ENCODE measurements around the gene PMEPA1. TPM values are rescaled to one million over a fixed set of nuclear protein-coding genes. Genes with fewer than 3 reads are reported as not detected.

The PMEPA1 gene
- total RNA-seq, 2 experiments from 2014 or later = 4.9 to 5.0 TPM

GRCh38 chr20:57712851-57713504 is 3.2 kb upstream of the PMEPA1 start:
- POLR2A ChIA-PET = no interaction called here
- H3K4me3 Mint-ChIP-seq = no peak overlapping the region
- DNase-seq (no peak), ATAC-seq (ENCODE audit: low read depth) (no peak)
- peaks cover 12% of the 10 kb centered on the region for H3K4me1 Mint-ChIP-seq
- no peak overlapping the region for H3K27ac Mint-ChIP-seq
- no peaks in the 10 kb centered on the region for H3K9me3 Mint-ChIP-seq
- H3K36me3 Mint-ChIP-seq = no peaks in the 10 kb centered on the region
- H3K27me3 Mint-ChIP-seq = peaks cover 26% of the 10 kb centered on the region

GRCh38 chr20:57712341-57712740 is 2.5 kb upstream of the PMEPA1 start:
- POLR2A ChIA-PET = no interaction called here
- Mint-ChIP-seq H3K4me1 (peaks cover 11% of the 10 kb centered on the region), H3K27ac (no peak overlapping the region), H3K36me3 (no peaks in the 10 kb centered on the region), H3K27me3 (peaks cover 32% of the 10 kb centered on the region), H3K9me3 (no peaks in the 10 kb centered on the region), H3K4me3 (no peak overlapping the region)
- ATAC-seq (ENCODE audit: low read depth) (no peak), DNase-seq (no peak)

GRCh38 chr20:57711826-57712225 is 2.0 kb upstream of the PMEPA1 start:
- H3K27ac Mint-ChIP-seq = no peak overlapping the region

GRCh38 chr20:57711311-57711712 is 1.5 kb upstream of the PMEPA1 start:
- ATAC-seq (ENCODE audit: low read depth) = no peak

More at GRCh38 chr20:57711826-57712225, 2.0 kb upstream of the PMEPA1 start:
- Mint-ChIP-seq H3K4me3 (no peak overlapping the region), H3K27me3 (peaks cover 33% of the 10 kb centered on the region), H3K9me3 (no peaks in the 10 kb centered on the region), H3K36me3 (no peaks in the 10 kb centered on the region), H3K4me1 (peaks cover 13% of the 10 kb centered on the region)
- POLR2A ChIA-PET = no interaction called here
- no peak for DNase-seq
- ATAC-seq (ENCODE audit: low read depth) = no peak

GRCh38 chr20:57710841-57711240 is 1.0 kb upstream of the PMEPA1 start:
- Mint-ChIP-seq H3K27me3 (peaks cover 32% of the 10 kb centered on the region), H3K4me3 (peak overlapping the region; percentile 83), H3K27ac (no peak overlapping the region), H3K36me3 (no peaks in the 10 kb centered on the region), H3K9me3 (no peaks in the 10 kb centered on the region), H3K4me1 (peaks cover 13% of the 10 kb centered on the region)
- POLR2A ChIA-PET = interaction anchor here (1.3 to 1.7 kb wide), 2 partner anchors 12 to 82 kb away, joined by 3 to 5 read pairs; no protein-coding TSS in a partner anchor
- DNase-seq (no peak), ATAC-seq (ENCODE audit: low read depth) (no peak)

More at GRCh38 chr20:57711311-57711712, 1.5 kb upstream of the PMEPA1 start:
- POLR2A ChIA-PET = interaction anchor here (1.3 kb wide), 1 partner anchor 83 kb away, joined by 3 read pairs; no protein-coding TSS in a partner anchor
- no peaks in the 10 kb centered on the region for H3K36me3 Mint-ChIP-seq
- H3K27me3 Mint-ChIP-seq = peaks cover 32% of the 10 kb centered on the region
- DNase-seq = no peak
- peaks cover 13% of the 10 kb centered on the region for H3K4me1 Mint-ChIP-seq
- H3K27ac Mint-ChIP-seq = no peak overlapping the region
- no peaks in the 10 kb centered on the region for H3K9me3 Mint-ChIP-seq
- no peak overlapping the region for H3K4me3 Mint-ChIP-seq

GRCh38 chr20:57708694-57709673 is 831 bp downstream of the PMEPA1 start:
- Mint-ChIP-seq H3K27me3 (peaks cover 32% of the 10 kb centered on the region), H3K9me3 (no peaks in the 10 kb centered on the region), H3K36me3 (no peaks in the 10 kb centered on the region), H3K4me3 (peak overlapping the region; percentile 72), H3K4me1 (peaks cover 12% of the 10 kb centered on the region), H3K27ac (peak overlapping the region; percentile 11)
- DNase-seq (no peak), ATAC-seq (ENCODE audit: low read depth) (no peak)
- POLR2A ChIA-PET = interaction anchor here (0.9 to 1.7 kb wide), 2 partner anchors 9 to 11 kb away, joined by 3 to 5 read pairs; no protein-coding TSS in a partner anchor

GRCh38 chr20:57707849-57708693 is 1.7 kb downstream of the PMEPA1 start:
- POLR2A ChIA-PET = no interaction called here
- no peaks in the 10 kb centered on the region for H3K9me3 Mint-ChIP-seq
- H3K4me1 Mint-ChIP-seq = peaks cover 12% of the 10 kb centered on the region
- peak overlapping the region; percentile 72 for H3K4me3 Mint-ChIP-seq
- H3K36me3 Mint-ChIP-seq = no peaks in the 10 kb centered on the region
- peaks cover 30% of the 10 kb centered on the region for H3K27me3 Mint-ChIP-seq
- no peak for ATAC-seq (ENCODE audit: low read depth)
- H3K27ac Mint-ChIP-seq = peak overlapping the region; percentile 11
- DNase-seq = no peak

GRCh38 chr20:57707320-57707719 is 2.5 kb downstream of the PMEPA1 start:
- POLR2A ChIA-PET = no interaction called here
- no peak overlapping the region for H3K27ac Mint-ChIP-seq
- H3K4me3 Mint-ChIP-seq = no peak overlapping the region

GRCh38 chr20:57705127-57705899 is 4.5 kb downstream of the PMEPA1 start:
- DNase-seq = no peak
- H3K27ac Mint-ChIP-seq = no peak overlapping the region
- no peaks in the 10 kb centered on the region for H3K9me3 Mint-ChIP-seq
- no peaks in the 10 kb centered on the region for H3K36me3 Mint-ChIP-seq
- POLR2A ChIA-PET = interaction anchor here (0.6 kb wide), 1 partner anchor 77 kb away, joined by 3 read pairs; no protein-coding TSS in a partner anchor
- ATAC-seq (ENCODE audit: low read depth) = no peak
- H3K27me3 Mint-ChIP-seq = peaks cover 22% of the 10 kb centered on the region
- peaks cover 10% of the 10 kb centered on the region for H3K4me1 Mint-ChIP-seq
- no peak overlapping the region for H3K4me3 Mint-ChIP-seq

More at GRCh38 chr20:57707320-57707719, 2.5 kb downstream of the PMEPA1 start:
- H3K4me1 Mint-ChIP-seq = peaks cover 12% of the 10 kb centered on the region
- H3K27me3 Mint-ChIP-seq = peaks cover 29% of the 10 kb centered on the region
- no peaks in the 10 kb centered on the region for H3K36me3 Mint-ChIP-seq
- no peaks in the 10 kb centered on the region for H3K9me3 Mint-ChIP-seq
- ATAC-seq (ENCODE audit: low read depth) (no peak), DNase-seq (no peak)

- POLR2A ChIA-PET = no interaction called here
- peaks cover 10% of the 10 kb centered on the region for H3K4me1 Mint-ChIP-seq
- H3K9me3 Mint-ChIP-seq = no peaks in the 10 kb centered on the region
- no peaks in the 10 kb centered on the region for H3K36me3 Mint-ChIP-seq
- peaks cover 21% of the 10 kb centered on the region for H3K27me3 Mint-ChIP-seq
- ATAC-seq (ENCODE audit: low read depth) (no peak), DNase-seq (no peak)
- H3K4me3 Mint-ChIP-seq = no peak overlapping the region
- no peak overlapping the region for H3K27ac Mint-ChIP-seq
These were observed 5.6 kb downstream of the PMEPA1 start for GRCh38 chr20:57704245-57704644.

- H3K4me1 Mint-ChIP-seq = peaks cover 5% of the 10 kb centered on the region
- POLR2A ChIA-PET = no interaction called here
- no peak overlapping the region for H3K4me3 Mint-ChIP-seq
- H3K27ac Mint-ChIP-seq = no peak overlapping the region
- ATAC-seq (ENCODE audit: low read depth) (no peak), DNase-seq (no peak)
- no peaks in the 10 kb centered on the region for H3K9me3 Mint-ChIP-seq
- H3K36me3 Mint-ChIP-seq = no peaks in the 10 kb centered on the region
- peaks cover 12% of the 10 kb centered on the region for H3K27me3 Mint-ChIP-seq
These were observed 6.8 kb downstream of the PMEPA1 start for GRCh38 chr20:57703013-57703412.

GRCh38 chr20:57702521-57702920 is 7.3 kb downstream of the PMEPA1 start:
- no peak for ATAC-seq (ENCODE audit: low read depth)

More at GRCh38 chr20:57702521-57702920, 7.3 kb downstream of the PMEPA1 start:
- Mint-ChIP-seq H3K9me3 (no peaks in the 10 kb centered on the region), H3K4me1 (peaks cover 5% of the 10 kb centered on the region), H3K27me3 (peaks cover 7% of the 10 kb centered on the region), H3K4me3 (no peak overlapping the region), H3K36me3 (no peaks in the 10 kb centered on the region), H3K27ac (no peak overlapping the region)
- POLR2A ChIA-PET = no interaction called here
- DNase-seq = no peak
